ENCODE results near the gene ARHGEF28. TPM values are rescaled to one million over a fixed set of nuclear protein-coding genes. Genes with fewer than 3 reads are reported as not detected.

ARHGEF28 gene
- polyA plus RNA-seq, 1 donor from 2014 or later: not detected

DNA sequence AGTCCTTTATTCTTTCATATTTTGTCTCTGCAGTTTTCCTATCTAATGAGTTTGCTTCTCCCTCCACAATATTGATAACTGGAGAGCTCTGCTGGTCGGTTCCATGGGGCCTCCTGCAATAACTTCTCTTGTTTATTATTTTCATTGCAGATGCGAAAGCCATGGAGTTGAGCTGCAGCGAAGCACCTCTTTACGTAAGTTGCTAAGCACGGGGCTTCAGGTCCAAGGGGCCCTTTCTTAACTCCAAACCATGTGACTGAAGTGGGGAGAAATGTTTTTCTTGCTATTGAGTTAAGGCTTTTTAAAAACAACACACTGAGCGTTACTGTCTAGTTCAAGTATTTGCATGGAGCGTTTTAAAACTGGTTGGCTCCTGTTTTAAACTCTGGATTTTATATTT, 58.7 kb downstream of the ARHGEF28 start:
- H3K27ac ChIP-seq (ENCODE audit: low read length): no peak overlapping the region
- H3F3A ChIP-seq (ENCODE audit: insufficient read depth, low read length, poor library complexity, severe bottlenecking): no peaks in the 10 kb centered on the region
- no peak overlapping the region for H2AFZ ChIP-seq (ENCODE audit: low read depth, low read length)
- no peaks in the 10 kb centered on the region for H4K20me1 ChIP-seq (ENCODE audit: insufficient read depth)
- TF ChIP-seq TAF1 (IDR thresholded peaks at IDR 0.05; ENCODE audit: low read depth): no peak
- TF ChIP-seq, protein P1, sequence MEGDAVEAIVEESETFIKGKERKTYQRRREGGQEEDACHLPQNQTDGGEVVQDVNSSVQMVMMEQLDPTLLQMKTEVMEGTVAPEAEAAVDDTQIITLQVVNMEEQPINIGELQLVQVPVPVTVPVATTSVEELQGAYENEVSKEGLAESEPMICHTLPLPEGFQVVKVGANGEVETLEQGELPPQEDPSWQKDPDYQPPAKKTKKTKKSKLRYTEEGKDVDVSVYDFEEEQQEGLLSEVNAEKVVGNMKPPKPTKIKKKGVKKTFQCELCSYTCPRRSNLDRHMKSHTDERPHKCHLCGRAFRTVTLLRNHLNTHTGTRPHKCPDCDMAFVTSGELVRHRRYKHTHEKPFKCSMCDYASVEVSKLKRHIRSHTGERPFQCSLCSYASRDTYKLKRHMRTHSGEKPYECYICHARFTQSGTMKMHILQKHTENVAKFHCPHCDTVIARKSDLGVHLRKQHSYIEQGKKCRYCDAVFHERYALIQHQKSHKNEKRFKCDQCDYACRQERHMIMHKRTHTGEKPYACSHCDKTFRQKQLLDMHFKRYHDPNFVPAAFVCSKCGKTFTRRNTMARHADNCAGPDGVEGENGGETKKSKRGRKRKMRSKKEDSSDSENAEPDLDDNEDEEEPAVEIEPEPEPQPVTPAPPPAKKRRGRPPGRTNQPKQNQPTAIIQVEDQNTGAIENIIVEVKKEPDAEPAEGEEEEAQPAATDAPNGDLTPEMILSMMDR (IDR thresholded peaks at IDR 0.05; ENCODE audit: poor library complexity, severe bottlenecking): no peak
- TF ChIP-seq RAD21 (conservative IDR thresholded peaks at IDR 0.05): no peak
- no peak for TF ChIP-seq SMC3 (conservative IDR thresholded peaks at IDR 0.05; ENCODE audit: poor library complexity)
- no peaks in the 10 kb centered on the region for H3K9me3 ChIP-seq (ENCODE audit: low read length)
- H3K9me2 ChIP-seq (ENCODE audit: insufficient read depth, low read length): no peaks in the 10 kb centered on the region
- no peaks in the 10 kb centered on the region for H3K79me2 ChIP-seq (replicated peaks; ENCODE audit: insufficient read depth, low read length)
- H3K4me3 ChIP-seq (ENCODE audit: low read length): no peak overlapping the region
- no peak overlapping the region for H3K9ac ChIP-seq (ENCODE audit: low read length)
- H3K27me3 ChIP-seq (ENCODE audit: insufficient read depth, low read depth, low read length): no peaks in the 10 kb centered on the region
- H3K36me3 ChIP-seq (ENCODE audit: insufficient read depth, low read length): no peaks in the 10 kb centered on the region
- H3K4me2 ChIP-seq (ENCODE audit: low read length): no peak overlapping the region

DNA sequence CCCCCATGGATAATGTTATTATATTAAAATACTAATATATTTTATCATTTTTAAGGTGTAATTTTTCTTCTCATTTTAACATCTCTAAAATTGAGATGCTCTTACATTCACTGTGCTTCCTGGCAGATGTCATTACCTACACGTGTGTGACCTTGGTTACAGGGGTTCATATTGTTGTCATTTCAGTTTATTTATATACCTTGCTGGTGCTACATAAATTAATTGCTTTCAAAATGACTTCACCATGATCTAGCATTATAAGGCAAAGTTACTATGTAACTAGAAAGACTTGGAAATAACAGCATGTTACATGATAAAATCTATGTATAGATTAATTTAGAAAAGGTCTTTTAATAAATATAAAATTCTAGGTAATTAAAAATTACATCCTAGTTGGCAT, 60.9 kb downstream of the ARHGEF28 start:
- no peak overlapping the region for H3K27ac ChIP-seq (ENCODE audit: low read length)
- no peaks in the 10 kb centered on the region for H3K9me3 ChIP-seq (ENCODE audit: low read length)
- TF ChIP-seq, protein P1 (IDR thresholded peaks at IDR 0.05; ENCODE audit: poor library complexity, severe bottlenecking): no peak
- TF ChIP-seq RAD21 (conservative IDR thresholded peaks at IDR 0.05): no peak
- TF ChIP-seq SMC3 (conservative IDR thresholded peaks at IDR 0.05; ENCODE audit: poor library complexity): no peak
- TF ChIP-seq EP300 (conservative IDR thresholded peaks at IDR 0.05; ENCODE audit: poor library complexity, severe bottlenecking): no peak
- no peak for TF ChIP-seq MXI1 (conservative IDR thresholded peaks at IDR 0.05; ENCODE audit: poor library complexity, severe bottlenecking)
- TF ChIP-seq POLR2AphosphoS5 (IDR thresholded peaks at IDR 0.05): no peak
- TF ChIP-seq EZH2 (IDR thresholded peaks at IDR 0.05; ENCODE audit: borderline replicate concordance, insufficient read depth, low read length, poor library complexity, severe bottlenecking): no peak
- TF ChIP-seq, protein P2, sequence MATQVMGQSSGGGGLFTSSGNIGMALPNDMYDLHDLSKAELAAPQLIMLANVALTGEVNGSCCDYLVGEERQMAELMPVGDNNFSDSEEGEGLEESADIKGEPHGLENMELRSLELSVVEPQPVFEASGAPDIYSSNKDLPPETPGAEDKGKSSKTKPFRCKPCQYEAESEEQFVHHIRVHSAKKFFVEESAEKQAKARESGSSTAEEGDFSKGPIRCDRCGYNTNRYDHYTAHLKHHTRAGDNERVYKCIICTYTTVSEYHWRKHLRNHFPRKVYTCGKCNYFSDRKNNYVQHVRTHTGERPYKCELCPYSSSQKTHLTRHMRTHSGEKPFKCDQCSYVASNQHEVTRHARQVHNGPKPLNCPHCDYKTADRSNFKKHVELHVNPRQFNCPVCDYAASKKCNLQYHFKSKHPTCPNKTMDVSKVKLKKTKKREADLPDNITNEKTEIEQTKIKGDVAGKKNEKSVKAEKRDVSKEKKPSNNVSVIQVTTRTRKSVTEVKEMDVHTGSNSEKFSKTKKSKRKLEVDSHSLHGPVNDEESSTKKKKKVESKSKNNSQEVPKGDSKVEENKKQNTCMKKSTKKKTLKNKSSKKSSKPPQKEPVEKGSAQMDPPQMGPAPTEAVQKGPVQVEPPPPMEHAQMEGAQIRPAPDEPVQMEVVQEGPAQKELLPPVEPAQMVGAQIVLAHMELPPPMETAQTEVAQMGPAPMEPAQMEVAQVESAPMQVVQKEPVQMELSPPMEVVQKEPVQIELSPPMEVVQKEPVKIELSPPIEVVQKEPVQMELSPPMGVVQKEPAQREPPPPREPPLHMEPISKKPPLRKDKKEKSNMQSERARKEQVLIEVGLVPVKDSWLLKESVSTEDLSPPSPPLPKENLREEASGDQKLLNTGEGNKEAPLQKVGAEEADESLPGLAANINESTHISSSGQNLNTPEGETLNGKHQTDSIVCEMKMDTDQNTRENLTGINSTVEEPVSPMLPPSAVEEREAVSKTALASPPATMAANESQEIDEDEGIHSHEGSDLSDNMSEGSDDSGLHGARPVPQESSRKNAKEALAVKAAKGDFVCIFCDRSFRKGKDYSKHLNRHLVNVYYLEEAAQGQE (IDR thresholded peaks at IDR 0.05; ENCODE audit: borderline replicate concordance): no peak
- no peak for TF ChIP-seq TAF1 (IDR thresholded peaks at IDR 0.05; ENCODE audit: low read depth)
- H3K4me3 ChIP-seq (ENCODE audit: low read length): no peak overlapping the region
- H3K9me2 ChIP-seq (ENCODE audit: insufficient read depth, low read length): no peaks in the 10 kb centered on the region
- no peak overlapping the region for H3K9ac ChIP-seq (ENCODE audit: low read length)
- H4K20me1 ChIP-seq (ENCODE audit: insufficient read depth): no peaks in the 10 kb centered on the region
- no peak overlapping the region for H2AFZ ChIP-seq (ENCODE audit: low read depth, low read length)
- no peak overlapping the region for H3K4me2 ChIP-seq (ENCODE audit: low read length)
- H3K27me3 ChIP-seq (ENCODE audit: insufficient read depth, low read depth, low read length): no peaks in the 10 kb centered on the region
- H3K36me3 ChIP-seq (ENCODE audit: insufficient read depth, low read length): no peaks in the 10 kb centered on the region
- no peaks in the 10 kb centered on the region for H3K79me2 ChIP-seq (replicated peaks; ENCODE audit: insufficient read depth, low read length)
- no peaks in the 10 kb centered on the region for H3F3A ChIP-seq (ENCODE audit: insufficient read depth, low read length, poor library complexity, severe bottlenecking)

Data from neural cell (in vitro differentiated cells).